ENCODE results near the gene ACSM5. TPM values are rescaled to one million over a fixed set of nuclear protein-coding genes. Genes with fewer than 3 reads are reported as not detected.

Gene ACSM5, protein sequence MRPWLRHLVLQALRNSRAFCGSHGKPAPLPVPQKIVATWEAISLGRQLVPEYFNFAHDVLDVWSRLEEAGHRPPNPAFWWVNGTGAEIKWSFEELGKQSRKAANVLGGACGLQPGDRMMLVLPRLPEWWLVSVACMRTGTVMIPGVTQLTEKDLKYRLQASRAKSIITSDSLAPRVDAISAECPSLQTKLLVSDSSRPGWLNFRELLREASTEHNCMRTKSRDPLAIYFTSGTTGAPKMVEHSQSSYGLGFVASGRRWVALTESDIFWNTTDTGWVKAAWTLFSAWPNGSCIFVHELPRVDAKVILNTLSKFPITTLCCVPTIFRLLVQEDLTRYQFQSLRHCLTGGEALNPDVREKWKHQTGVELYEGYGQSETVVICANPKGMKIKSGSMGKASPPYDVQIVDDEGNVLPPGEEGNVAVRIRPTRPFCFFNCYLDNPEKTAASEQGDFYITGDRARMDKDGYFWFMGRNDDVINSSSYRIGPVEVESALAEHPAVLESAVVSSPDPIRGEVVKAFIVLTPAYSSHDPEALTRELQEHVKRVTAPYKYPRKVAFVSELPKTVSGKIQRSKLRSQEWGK
- total RNA-seq (under 1 TPM in 2 of 5 donors, not detected in 3; 0.26 to 0.28 TPM), total RNA-seq (0 to 0.14 (median 0) reads per million in 29 experiments)
- total RNA-seq (2013): not detected

DNA sequence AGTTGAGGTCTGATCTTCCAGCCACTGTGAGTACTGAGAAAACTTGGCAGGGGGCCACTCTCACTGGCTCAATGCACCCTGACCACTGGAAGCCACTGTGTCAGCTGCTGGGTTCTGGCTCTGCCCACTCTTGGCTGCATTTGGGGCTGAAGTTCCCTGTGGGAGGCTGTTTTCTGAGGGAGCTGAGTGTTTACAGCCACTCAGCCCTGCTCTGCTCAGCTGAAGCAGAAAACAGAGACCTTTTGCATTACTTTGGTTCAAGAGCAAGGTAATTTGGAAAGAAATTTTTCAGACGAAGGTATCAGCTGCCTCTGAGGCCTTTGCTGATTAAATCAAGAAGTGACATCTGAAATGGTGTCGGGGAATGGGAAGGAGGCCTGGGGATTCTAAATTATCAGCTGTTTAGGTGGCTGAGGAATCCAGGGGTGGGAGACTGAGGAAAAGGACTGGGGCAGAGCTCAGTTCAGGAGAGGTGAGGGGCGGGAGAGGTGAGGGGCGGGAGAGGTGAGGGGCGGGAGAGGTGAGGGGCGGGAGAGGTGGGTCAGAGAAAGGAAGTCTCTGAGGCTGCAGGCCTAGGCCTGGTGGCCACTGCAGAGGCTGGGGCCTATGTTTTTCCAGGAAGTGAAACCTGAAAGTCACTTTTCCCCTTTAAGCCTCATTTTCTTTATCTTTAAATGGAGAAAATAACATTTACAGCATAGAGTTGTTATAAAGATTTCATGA, at the start of gene ACSM5:
Gene ACSM5 (plus strand): TSS at position 137 of the 723 bp plus-strand sequence. CDS start 1,951 bp downstream, outside the sequence.
- Histone ChIP-seq H3K9me3 (no peaks in the 10 kb centered on the region), H3K4me1 (ENCODE audit: control insufficient read depth in 1 of 2, extremely low read depth in 1 of 2, insufficient read depth in 2 of 2, low read length in 2 of 2) (no peaks in the 10 kb centered on the region), H3K27ac (ENCODE audit: low read length) (no peak within 1 kb of the TSS), H3K36me3 (ENCODE audit: control insufficient read depth in 2 of 2, extremely low read depth in 1 of 2, insufficient read depth in 1 of 2, low read length in 1 of 2) (no peaks in the 10 kb centered on the region), H3K27me3 (replicated peaks in 1 of 2; ENCODE audit: control insufficient read depth in 2 of 2, extremely low read depth in 1 of 2, insufficient read depth in 2 of 2, low read length in 1 of 2) (peaks cover 2 to 8% of the 10 kb centered on the region in 2 experiments), H3K4me3 (ENCODE audit: control insufficient read depth in 1 of 2, extremely low read depth in 1 of 2, low read length in 1 of 2) (no peak within 1 kb of the TSS)
- Mint-ChIP-seq H3K4me1 (no peaks in the 10 kb centered on the region), H3K4me3 (no peak within 1 kb of the TSS), H3K27ac (no peak within 1 kb of the TSS), H3K27me3 (peaks cover 7 to 9% of the 10 kb centered on the region in 2 donors), H3K36me3 (no peaks in the 10 kb centered on the region), H3K9me3 (no peaks in the 10 kb centered on the region)
- ATAC-seq (replicated peaks in 1 of 4) (no peak), DNase-seq (no peak)
- CTCF ChIA-PET: no interaction called here
- POLR2A ChIA-PET: no interaction called here
- 75% methylated on average over 2 of the region's 6 CpGs for WGBS (ENCODE audit: insufficient coverage)

DNA sequence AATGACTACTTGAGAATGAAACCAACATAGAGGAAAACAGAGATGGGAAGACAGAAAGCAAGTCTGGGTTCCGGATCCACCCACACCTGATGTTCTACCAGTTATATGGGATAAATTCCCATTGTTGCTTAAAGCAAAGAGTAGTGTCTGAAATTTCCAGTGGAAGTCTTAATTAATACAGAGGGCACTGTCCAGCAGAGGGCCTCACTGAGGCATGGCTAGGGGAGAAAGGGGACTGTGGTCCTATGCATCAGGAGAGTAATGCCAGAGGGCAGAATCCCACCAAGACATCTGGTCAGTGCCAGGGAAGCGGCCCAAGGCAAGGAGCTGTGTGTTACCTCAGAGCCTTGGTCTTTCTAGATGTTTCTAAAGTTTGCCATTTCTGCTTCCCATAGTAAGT, 49.3 kb upstream of the ACSM5 start:
- Mint-ChIP-seq H3K4me1 (no peaks in the 10 kb centered on the region), H3K27ac (no peak overlapping the region), H3K4me3 (no peak overlapping the region), H3K9me3 (peaks cover 0 to 7% (median 0%) of the 10 kb centered on the region in 3 donors), H3K27me3 (peaks cover 7 to 14% of the 10 kb centered on the region in 2 donors), H3K36me3 (no peaks in the 10 kb centered on the region)
- no peak for DNase-seq
- Histone ChIP-seq H3K4me3 (ENCODE audit: control insufficient read depth in 1 of 2, extremely low read depth in 1 of 2, low read length in 1 of 2) (no peak overlapping the region), H3K27me3 (replicated peaks in 1 of 2; ENCODE audit: control insufficient read depth in 2 of 2, extremely low read depth in 1 of 2, insufficient read depth in 2 of 2, low read length in 1 of 2) (peaks cover 0 to 9% of the 10 kb centered on the region in 2 experiments), H3K27ac (ENCODE audit: low read length) (no peak overlapping the region), H3K4me1 (ENCODE audit: control insufficient read depth in 1 of 2, extremely low read depth in 1 of 2, insufficient read depth in 2 of 2, low read length in 2 of 2) (no peaks in the 10 kb centered on the region), H3K9me3 (no peaks in the 10 kb centered on the region), H3K36me3 (ENCODE audit: control insufficient read depth in 2 of 2, extremely low read depth in 1 of 2, insufficient read depth in 1 of 2, low read length in 1 of 2) (no peaks in the 10 kb centered on the region)
- ChIA-PET CTCF (no interaction called here), POLR2A (no interaction called here)
- ATAC-seq (replicated peaks in 1 of 4): no peak
- WGBS (ENCODE audit: insufficient coverage): no CpG with 5 or more reads among the region's 2 CpGs

DNA sequence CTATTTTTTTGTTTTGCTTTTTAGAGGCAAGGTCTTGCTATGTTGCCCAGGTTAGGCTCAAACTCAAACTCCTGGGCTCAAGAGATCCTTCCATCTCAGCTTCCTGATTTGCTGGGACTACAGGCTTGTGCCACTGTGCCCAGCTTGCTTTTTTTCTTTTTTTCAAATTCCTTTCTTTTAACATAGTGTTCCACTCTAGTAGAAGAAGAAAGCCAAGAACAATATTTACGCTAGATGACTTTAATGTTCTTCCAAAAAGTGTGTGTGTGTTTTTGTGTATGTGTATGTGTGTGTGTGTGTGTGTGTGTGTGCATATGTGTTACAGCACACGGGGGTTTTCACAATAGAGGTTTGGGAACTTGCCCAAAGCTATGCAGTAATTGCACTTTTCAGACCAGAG, 46.1 kb upstream of the ACSM5 start:
- POLR2A ChIA-PET: interaction anchor here in 1 of 2 donors (0.6 kb wide), 1 partner anchor 595 kb away, joined by 4 read pairs; no protein-coding TSS in a partner anchor
- H3K4me3 Mint-ChIP-seq: no peak overlapping the region
- H3K4me1 Mint-ChIP-seq: no peaks in the 10 kb centered on the region

DNA sequence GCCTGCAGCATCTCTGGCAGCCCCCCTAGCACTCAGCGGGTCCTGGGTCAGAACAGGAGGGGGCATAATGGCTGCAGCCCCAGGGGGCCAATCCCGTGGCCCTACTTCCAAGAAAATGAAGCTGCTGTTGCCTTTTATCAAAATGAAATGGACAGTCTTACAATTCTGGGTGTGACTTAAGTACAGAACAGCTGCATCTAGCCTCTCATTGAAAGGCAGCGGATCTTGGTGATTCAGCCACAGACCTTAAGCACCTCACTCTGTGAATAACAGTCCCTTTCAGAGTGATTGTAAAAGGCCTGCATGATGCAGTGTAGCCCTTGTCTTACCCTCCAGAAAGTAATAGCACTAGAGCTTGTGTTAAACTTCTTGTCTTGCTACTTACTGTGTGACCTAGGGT, 45.3 kb upstream of the ACSM5 start:
- CTCF ChIA-PET: no interaction called here
- Histone ChIP-seq H3K36me3 (ENCODE audit: control insufficient read depth in 2 of 2, extremely low read depth in 1 of 2, insufficient read depth in 1 of 2, low read length in 1 of 2) (no peaks in the 10 kb centered on the region), H3K27me3 (replicated peaks in 1 of 2; ENCODE audit: control insufficient read depth in 2 of 2, extremely low read depth in 1 of 2, insufficient read depth in 2 of 2, low read length in 1 of 2) (peaks cover 0 to 9% of the 10 kb centered on the region in 2 experiments), H3K4me3 (ENCODE audit: control insufficient read depth in 1 of 2, extremely low read depth in 1 of 2, low read length in 1 of 2) (no peak overlapping the region), H3K4me1 (ENCODE audit: control insufficient read depth in 1 of 2, extremely low read depth in 1 of 2, insufficient read depth in 2 of 2, low read length in 2 of 2) (no peaks in the 10 kb centered on the region), H3K9me3 (no peaks in the 10 kb centered on the region), H3K27ac (ENCODE audit: low read length) (no peak overlapping the region)
- WGBS (ENCODE audit: insufficient coverage): 77% methylated on average over 2 of the region's 3 CpGs
- Mint-ChIP-seq H3K36me3 (no peaks in the 10 kb centered on the region), H3K9me3 (no peaks in the 10 kb centered on the region), H3K27me3 (peaks cover 13 to 14% of the 10 kb centered on the region in 2 donors), H3K4me3 (no peak overlapping the region), H3K4me1 (no peaks in the 10 kb centered on the region), H3K27ac (no peak overlapping the region)
- no peak for DNase-seq
- ATAC-seq (replicated peaks in 1 of 4): no peak
- POLR2A ChIA-PET: no interaction called here

More for the DNA sequence above, 46.1 kb upstream of the ACSM5 start:
- no peak for DNase-seq
- H3K27me3 ChIP-seq (replicated peaks in 1 of 2; ENCODE audit: control insufficient read depth in 2 of 2, extremely low read depth in 1 of 2, insufficient read depth in 2 of 2, low read length in 1 of 2): peaks cover 0 to 6% of the 10 kb centered on the region in 2 experiments
- Mint-ChIP-seq H3K27ac (no peak overlapping the region), H3K36me3 (no peaks in the 10 kb centered on the region), H3K27me3 (peaks cover 13 to 14% of the 10 kb centered on the region in 2 donors), H3K9me3 (no peaks in the 10 kb centered on the region)
- 83% methylated on average over 1 of the region's 2 CpGs for WGBS (ENCODE audit: insufficient coverage)
- CTCF ChIA-PET: no interaction called here
- no peaks in the 10 kb centered on the region for H3K9me3 ChIP-seq
- no peaks in the 10 kb centered on the region for H3K4me1 ChIP-seq (ENCODE audit: control insufficient read depth in 1 of 2, extremely low read depth in 1 of 2, insufficient read depth in 2 of 2, low read length in 2 of 2)
- ATAC-seq (replicated peaks in 1 of 4): no peak
- no peak overlapping the region for H3K4me3 ChIP-seq (ENCODE audit: control insufficient read depth in 1 of 2, extremely low read depth in 1 of 2, low read length in 1 of 2)
- no peaks in the 10 kb centered on the region for H3K36me3 ChIP-seq (ENCODE audit: control insufficient read depth in 2 of 2, extremely low read depth in 1 of 2, insufficient read depth in 1 of 2, low read length in 1 of 2)
- H3K27ac ChIP-seq (ENCODE audit: low read length): no peak overlapping the region

DNA sequence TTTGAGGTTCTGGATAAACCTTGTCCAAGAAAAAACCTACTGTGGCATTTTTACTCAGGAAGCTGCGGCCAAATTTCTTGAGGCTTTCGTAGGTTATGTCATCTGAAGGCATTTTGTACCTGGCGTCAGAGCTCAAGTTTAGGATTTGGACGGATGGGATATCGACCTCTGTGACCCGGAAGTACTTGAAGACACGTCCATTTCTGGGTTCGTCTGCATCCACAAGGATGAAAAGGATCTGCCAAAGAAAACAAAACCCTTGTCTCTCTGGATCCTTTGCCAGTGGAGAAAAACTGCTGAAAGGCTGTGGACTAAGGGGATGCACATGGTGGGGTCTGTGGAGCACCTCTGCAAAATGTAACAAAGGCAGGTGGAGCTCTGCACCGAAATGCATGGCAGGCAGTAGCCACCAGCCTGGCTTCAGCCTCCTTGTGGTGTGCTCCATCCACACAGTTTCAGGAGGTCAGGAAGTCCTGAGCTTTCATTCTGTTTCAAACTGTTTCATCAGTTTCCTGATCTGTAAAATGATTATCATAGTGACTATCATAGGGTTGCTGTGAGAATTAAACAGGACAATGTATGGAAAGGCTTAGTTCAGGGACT, 39.8 kb upstream of the ACSM5 start:
- H3K27ac Mint-ChIP-seq: no peak overlapping the region
- peaks cover 0 to 11% of the 10 kb centered on the region in 2 experiments for H3K27me3 ChIP-seq (replicated peaks in 1 of 2; ENCODE audit: control insufficient read depth in 2 of 2, extremely low read depth in 1 of 2, insufficient read depth in 2 of 2, low read length in 1 of 2)
- H3K4me1 ChIP-seq (ENCODE audit: control insufficient read depth in 1 of 2, extremely low read depth in 1 of 2, insufficient read depth in 2 of 2, low read length in 2 of 2): no peaks in the 10 kb centered on the region
- peaks cover 0 to 5% (median 0%) of the 10 kb centered on the region in 3 donors for H3K9me3 Mint-ChIP-seq
- no peaks in the 10 kb centered on the region for H3K36me3 Mint-ChIP-seq
- H3K36me3 ChIP-seq (ENCODE audit: control insufficient read depth in 2 of 2, extremely low read depth in 1 of 2, insufficient read depth in 1 of 2, low read length in 1 of 2): no peaks in the 10 kb centered on the region
- H3K9me3 ChIP-seq: no peaks in the 10 kb centered on the region
- ChIA-PET CTCF (no interaction called here), POLR2A (no interaction called here)
- WGBS (ENCODE audit: insufficient coverage): 84% methylated on average over 9 of the region's 9 CpGs
- no peak for ATAC-seq (replicated peaks in 1 of 4)
- H3K27ac ChIP-seq (ENCODE audit: low read length): no peak overlapping the region
- peaks cover 14 to 20% of the 10 kb centered on the region in 2 donors for H3K27me3 Mint-ChIP-seq
- H3K4me3 ChIP-seq (ENCODE audit: control insufficient read depth in 1 of 2, extremely low read depth in 1 of 2, low read length in 1 of 2): no peak overlapping the region
- no peak overlapping the region for H3K4me3 Mint-ChIP-seq
- DNase-seq: no peak
- H3K4me1 Mint-ChIP-seq: no peaks in the 10 kb centered on the region

DNA sequence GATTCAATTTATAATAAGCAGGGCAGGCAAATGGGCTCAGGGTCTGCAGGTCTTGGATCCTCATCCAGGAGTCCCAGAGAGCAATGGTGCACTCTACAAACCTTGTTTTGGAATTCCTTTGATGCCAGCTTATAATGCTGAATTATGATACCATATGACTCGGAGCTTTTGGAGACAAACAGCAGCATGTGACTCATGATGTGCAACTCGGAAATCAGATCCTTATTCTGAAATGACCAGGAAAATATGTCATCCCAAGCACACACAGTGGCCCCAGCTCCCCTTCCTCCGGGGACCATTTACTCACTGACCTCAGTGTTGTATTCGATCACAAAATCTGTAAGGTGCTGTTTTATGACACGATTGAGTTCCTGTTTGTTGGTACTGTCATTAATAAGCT, 36.6 kb upstream of the ACSM5 start:
- H3K4me1 ChIP-seq (ENCODE audit: control insufficient read depth in 1 of 2, extremely low read depth in 1 of 2, insufficient read depth in 2 of 2, low read length in 2 of 2): no peaks in the 10 kb centered on the region
- no peaks in the 10 kb centered on the region for H3K9me3 ChIP-seq
- peaks cover 2 to 8% of the 10 kb centered on the region in 2 experiments for H3K27me3 ChIP-seq (replicated peaks in 1 of 2; ENCODE audit: control insufficient read depth in 2 of 2, extremely low read depth in 1 of 2, insufficient read depth in 2 of 2, low read length in 1 of 2)
- H3K27ac Mint-ChIP-seq: no peak overlapping the region
- WGBS (ENCODE audit: insufficient coverage): 65% methylated on average over 2 of the region's 5 CpGs
- H3K4me3 Mint-ChIP-seq: no peak overlapping the region
- ChIA-PET POLR2A (no interaction called here), CTCF (interaction anchor here in 1 of 2 donors (1.0 kb wide), 1 partner anchor 13 kb away, joined by 5 read pairs; no protein-coding TSS in a partner anchor)
- H3K4me3 ChIP-seq (ENCODE audit: control insufficient read depth in 1 of 2, extremely low read depth in 1 of 2, low read length in 1 of 2): no peak overlapping the region
- peaks cover 14 to 15% of the 10 kb centered on the region in 2 donors for H3K27me3 Mint-ChIP-seq
- H3K4me1 Mint-ChIP-seq: no peaks in the 10 kb centered on the region
- DNase-seq: no peak
- peaks cover 0 to 5% (median 0%) of the 10 kb centered on the region in 3 donors for H3K9me3 Mint-ChIP-seq
- no peak for ATAC-seq (replicated peaks in 1 of 4)
- no peak overlapping the region for H3K27ac ChIP-seq (ENCODE audit: low read length)
- H3K36me3 Mint-ChIP-seq: no peaks in the 10 kb centered on the region
- H3K36me3 ChIP-seq (ENCODE audit: control insufficient read depth in 2 of 2, extremely low read depth in 1 of 2, insufficient read depth in 1 of 2, low read length in 1 of 2): no peaks in the 10 kb centered on the region

Data from T-cell (primary cell).